ENCODE measurements around the gene TTC7B.

The TTC7B gene

GRCh38 chr14:90788031-90788430, 28.2 kb downstream of the TTC7B start:
- H3K4me3 ChIP-seq (ENCODE audit: low read length) = no peak overlapping the region
- no peaks in the 10 kb centered on the region for H3K79me2 ChIP-seq (ENCODE audit: control insufficient read depth, insufficient read depth, low read length)
- DNase-seq = no peak
- no peak overlapping the region for H3K18ac ChIP-seq (ENCODE audit: low read length)
- H3K27me3 ChIP-seq (ENCODE audit: insufficient read depth, low read length, poor library complexity) = no peaks in the 10 kb centered on the region
- H2BK5ac ChIP-seq (ENCODE audit: low read length) = no peak overlapping the region
- H3K56ac ChIP-seq (ENCODE audit: low read length) = no peak overlapping the region
- no CpG with 5 or more reads among the region's 7 CpGs for WGBS (ENCODE audit: extremely low coverage, insufficient coverage, low lambda C conversion rate)
- no peak overlapping the region for H3K27ac ChIP-seq (ENCODE audit: low read depth, low read length)
- no peak overlapping the region for H2BK120ac ChIP-seq (ENCODE audit: low read depth, low read length)
- no peak overlapping the region for H3K4ac ChIP-seq (ENCODE audit: low read depth, low read length)
- no peaks in the 10 kb centered on the region for H3K79me1 ChIP-seq (ENCODE audit: low read length)
- H2AK5ac ChIP-seq (ENCODE audit: low read length) = no peak overlapping the region
- no peak overlapping the region for H4K8ac ChIP-seq (ENCODE audit: low read depth, low read length)
- H3K4me1 ChIP-seq (ENCODE audit: control insufficient read depth, low read depth, low read length) = no peaks in the 10 kb centered on the region
- no peak overlapping the region for H3K4me2 ChIP-seq (ENCODE audit: low read length)
- H3K9ac ChIP-seq (ENCODE audit: low read length) = no peak overlapping the region
- no peak overlapping the region for H4K5ac ChIP-seq (ENCODE audit: low read length)
- no peaks in the 10 kb centered on the region for H3K36me3 ChIP-seq (ENCODE audit: control insufficient read depth, insufficient read depth, low read length)
- H3K23ac ChIP-seq (ENCODE audit: low read length) = no peak overlapping the region
- no peak overlapping the region for H2BK15ac ChIP-seq (replicated peaks; ENCODE audit: low read depth)

- Histone ChIP-seq H3K9ac (ENCODE audit: low read length) (no peak overlapping the region), H3K4me2 (ENCODE audit: low read length) (no peak overlapping the region), H4K8ac (ENCODE audit: low read depth, low read length) (no peak overlapping the region), H2BK120ac (ENCODE audit: low read depth, low read length) (no peak overlapping the region), H3K4ac (ENCODE audit: low read depth, low read length) (no peak overlapping the region), H3K79me2 (ENCODE audit: control insufficient read depth, insufficient read depth, low read length) (no peaks in the 10 kb centered on the region), H2BK15ac (replicated peaks; ENCODE audit: low read depth) (no peak overlapping the region), H2AK5ac (ENCODE audit: low read length) (no peak overlapping the region), H3K4me1 (ENCODE audit: control insufficient read depth, low read depth, low read length) (no peaks in the 10 kb centered on the region), H3K27me3 (ENCODE audit: insufficient read depth, low read length, poor library complexity) (no peaks in the 10 kb centered on the region), H3K23ac (ENCODE audit: low read length) (no peak overlapping the region), H3K27ac (ENCODE audit: low read depth, low read length) (no peak overlapping the region), H3K18ac (ENCODE audit: low read length) (no peak overlapping the region), H4K5ac (ENCODE audit: low read length) (no peak overlapping the region), H3K36me3 (ENCODE audit: control insufficient read depth, insufficient read depth, low read length) (no peaks in the 10 kb centered on the region), H3K56ac (ENCODE audit: low read length) (no peak overlapping the region), H3K4me3 (ENCODE audit: low read length) (no peak overlapping the region), H3K79me1 (ENCODE audit: low read length) (no peaks in the 10 kb centered on the region), H2BK5ac (ENCODE audit: low read length) (no peak overlapping the region)
- WGBS (ENCODE audit: extremely low coverage, insufficient coverage, low lambda C conversion rate) = no CpG with 5 or more reads among the region's 15 CpGs
- no peak for DNase-seq
Observed at GRCh38 chr14:90785876-90786450, 30.3 kb downstream of the TTC7B start.

DNA sequence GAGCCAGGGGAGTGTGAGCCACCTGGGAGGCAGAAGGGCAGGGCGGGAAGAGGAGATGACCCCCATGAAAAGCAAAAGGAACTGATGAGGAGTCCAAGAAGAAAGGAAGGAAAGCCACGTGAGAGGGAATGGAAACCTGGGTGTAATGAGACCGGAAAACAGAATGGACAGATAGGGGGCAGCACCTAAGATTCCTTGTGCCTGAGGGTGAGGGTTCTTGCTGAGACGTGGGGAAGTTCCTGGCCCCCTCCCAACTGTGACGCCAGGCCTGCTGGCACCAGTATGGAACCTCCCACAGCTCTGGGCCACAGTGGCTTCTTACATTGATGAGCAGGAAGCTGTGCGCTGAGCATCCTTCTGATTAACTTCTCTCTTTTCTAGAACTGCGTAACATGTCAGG, 30.8 kb downstream of the TTC7B start:
- Histone ChIP-seq H2BK120ac (ENCODE audit: low read depth, low read length) (no peak overlapping the region), H2BK15ac (replicated peaks; ENCODE audit: low read depth) (no peak overlapping the region), H4K5ac (ENCODE audit: low read length) (no peak overlapping the region), H3K4me2 (ENCODE audit: low read length) (no peak overlapping the region), H4K8ac (ENCODE audit: low read depth, low read length) (no peak overlapping the region), H3K27ac (ENCODE audit: low read depth, low read length) (no peak overlapping the region), H3K79me1 (ENCODE audit: low read length) (no peaks in the 10 kb centered on the region), H3K18ac (ENCODE audit: low read length) (no peak overlapping the region), H3K79me2 (ENCODE audit: control insufficient read depth, insufficient read depth, low read length) (no peaks in the 10 kb centered on the region), H3K4me1 (ENCODE audit: control insufficient read depth, low read depth, low read length) (no peaks in the 10 kb centered on the region), H2AK5ac (ENCODE audit: low read length) (no peak overlapping the region), H3K4ac (ENCODE audit: low read depth, low read length) (no peak overlapping the region), H2BK5ac (ENCODE audit: low read length) (no peak overlapping the region), H3K23ac (ENCODE audit: low read length) (no peak overlapping the region), H3K56ac (ENCODE audit: low read length) (no peak overlapping the region), H3K36me3 (ENCODE audit: control insufficient read depth, insufficient read depth, low read length) (no peaks in the 10 kb centered on the region), H3K9ac (ENCODE audit: low read length) (no peak overlapping the region), H3K27me3 (ENCODE audit: insufficient read depth, low read length, poor library complexity) (no peaks in the 10 kb centered on the region), H3K4me3 (ENCODE audit: low read length) (no peak overlapping the region)
- peak; percentile 73 for DNase-seq
- WGBS (ENCODE audit: extremely low coverage, insufficient coverage, low lambda C conversion rate) = no CpG with 5 or more reads among the region's 7 CpGs

- no peaks in the 10 kb centered on the region for H3K27me3 ChIP-seq (ENCODE audit: insufficient read depth, low read length, poor library complexity)
- H2BK120ac ChIP-seq (ENCODE audit: low read depth, low read length) = no peak overlapping the region
- H3K4ac ChIP-seq (ENCODE audit: low read depth, low read length) = no peak overlapping the region
- H3K4me1 ChIP-seq (ENCODE audit: control insufficient read depth, low read depth, low read length) = no peaks in the 10 kb centered on the region
- H2BK5ac ChIP-seq (ENCODE audit: low read length) = no peak overlapping the region
- no peak overlapping the region for H3K18ac ChIP-seq (ENCODE audit: low read length)
- DNase-seq = no peak
- no peaks in the 10 kb centered on the region for H3K79me1 ChIP-seq (ENCODE audit: low read length)
- no peak overlapping the region for H4K5ac ChIP-seq (ENCODE audit: low read length)
- H3K4me2 ChIP-seq (ENCODE audit: low read length) = no peak overlapping the region
- WGBS (ENCODE audit: extremely low coverage, insufficient coverage, low lambda C conversion rate) = no CpG with 5 or more reads among the region's 9 CpGs
- H3K56ac ChIP-seq (ENCODE audit: low read length) = no peak overlapping the region
- no peak overlapping the region for H2AK5ac ChIP-seq (ENCODE audit: low read length)
- H2BK15ac ChIP-seq (replicated peaks; ENCODE audit: low read depth) = no peak overlapping the region
- no peak overlapping the region for H3K27ac ChIP-seq (ENCODE audit: low read depth, low read length)
- H3K79me2 ChIP-seq (ENCODE audit: control insufficient read depth, insufficient read depth, low read length) = no peaks in the 10 kb centered on the region
- no peak overlapping the region for H3K23ac ChIP-seq (ENCODE audit: low read length)
- no peak overlapping the region for H3K9ac ChIP-seq (ENCODE audit: low read length)
- no peaks in the 10 kb centered on the region for H3K36me3 ChIP-seq (ENCODE audit: control insufficient read depth, insufficient read depth, low read length)
- H3K4me3 ChIP-seq (ENCODE audit: low read length) = no peak overlapping the region
- H4K8ac ChIP-seq (ENCODE audit: low read depth, low read length) = no peak overlapping the region
Observed at GRCh38 chr14:90784621-90785270, 31.5 kb downstream of the TTC7B start.

- no peak overlapping the region for H3K9ac ChIP-seq (ENCODE audit: low read length)
- H3K56ac ChIP-seq (ENCODE audit: low read length) = no peak overlapping the region
- H2AK5ac ChIP-seq (ENCODE audit: low read length) = no peak overlapping the region
- H3K23ac ChIP-seq (ENCODE audit: low read length) = no peak overlapping the region
- H3K18ac ChIP-seq (ENCODE audit: low read length) = no peak overlapping the region
- no peak overlapping the region for H3K4me2 ChIP-seq (ENCODE audit: low read length)
- no CpG with 5 or more reads among the region's 6 CpGs for WGBS (ENCODE audit: extremely low coverage, insufficient coverage, low lambda C conversion rate)
- no peaks in the 10 kb centered on the region for H3K79me1 ChIP-seq (ENCODE audit: low read length)
- H2BK15ac ChIP-seq (replicated peaks; ENCODE audit: low read depth) = no peak overlapping the region
- H3K36me3 ChIP-seq (ENCODE audit: control insufficient read depth, insufficient read depth, low read length) = no peaks in the 10 kb centered on the region
- no peak overlapping the region for H3K27ac ChIP-seq (ENCODE audit: low read depth, low read length)
- H4K8ac ChIP-seq (ENCODE audit: low read depth, low read length) = no peak overlapping the region
- H4K5ac ChIP-seq (ENCODE audit: low read length) = no peak overlapping the region
- H3K4ac ChIP-seq (ENCODE audit: low read depth, low read length) = no peak overlapping the region
- no peaks in the 10 kb centered on the region for H3K79me2 ChIP-seq (ENCODE audit: control insufficient read depth, insufficient read depth, low read length)
- no peak overlapping the region for H2BK120ac ChIP-seq (ENCODE audit: low read depth, low read length)
- no peak overlapping the region for H2BK5ac ChIP-seq (ENCODE audit: low read length)
- no peak for DNase-seq
- no peaks in the 10 kb centered on the region for H3K27me3 ChIP-seq (ENCODE audit: insufficient read depth, low read length, poor library complexity)
- no peaks in the 10 kb centered on the region for H3K4me1 ChIP-seq (ENCODE audit: control insufficient read depth, low read depth, low read length)
- H3K4me3 ChIP-seq (ENCODE audit: low read length) = no peak overlapping the region
Observed at GRCh38 chr14:90783344-90783743, 32.9 kb downstream of the TTC7B start.

GRCh38 chr14:90782892-90783291, 33.3 kb downstream of the TTC7B start:
- Histone ChIP-seq H3K4me2 (ENCODE audit: low read length) (no peak overlapping the region), H3K79me1 (ENCODE audit: low read length) (no peaks in the 10 kb centered on the region), H3K56ac (ENCODE audit: low read length) (no peak overlapping the region), H3K4me1 (ENCODE audit: control insufficient read depth, low read depth, low read length) (no peaks in the 10 kb centered on the region), H3K27ac (ENCODE audit: low read depth, low read length) (no peak overlapping the region), H3K79me2 (ENCODE audit: control insufficient read depth, insufficient read depth, low read length) (no peaks in the 10 kb centered on the region), H3K9ac (ENCODE audit: low read length) (no peak overlapping the region), H3K27me3 (ENCODE audit: insufficient read depth, low read length, poor library complexity) (no peaks in the 10 kb centered on the region), H3K4ac (ENCODE audit: low read depth, low read length) (no peak overlapping the region), H3K4me3 (ENCODE audit: low read length) (no peak overlapping the region), H3K36me3 (ENCODE audit: control insufficient read depth, insufficient read depth, low read length) (no peaks in the 10 kb centered on the region), H4K8ac (ENCODE audit: low read depth, low read length) (no peak overlapping the region), H3K23ac (ENCODE audit: low read length) (no peak overlapping the region), H4K5ac (ENCODE audit: low read length) (no peak overlapping the region), H2AK5ac (ENCODE audit: low read length) (no peak overlapping the region), H2BK15ac (replicated peaks; ENCODE audit: low read depth) (no peak overlapping the region), H3K18ac (ENCODE audit: low read length) (no peak overlapping the region), H2BK5ac (ENCODE audit: low read length) (no peak overlapping the region), H2BK120ac (ENCODE audit: low read depth, low read length) (no peak overlapping the region)
- no peak for DNase-seq
- no CpG with 5 or more reads among the region's 4 CpGs for WGBS (ENCODE audit: extremely low coverage, insufficient coverage, low lambda C conversion rate)
